GM21423 (cell line): ENCODE results near the gene CAPZB.

Experiments used
- ATAC-seq: cut with Tn5 transposase; IDR thresholded peaks from one replicate; pipeline ENCODE4 v1.9.1; 2021; ENCODE audit warnings: mild to moderate bottlenecking, moderate library complexity; ENCODE audit not compliant: unreplicated experiment

The CAPZB gene

GRCh38 chr1:19336543-19336942, 148.8 kb downstream of the CAPZB start:
- ATAC-seq = no peak

GRCh38 chr1:19333587-19334354, 151.6 kb downstream of the CAPZB start:
- ATAC-seq = no peak

- ATAC-seq = no peak
Measured at GRCh38 chr1:19332832-19333231, 152.5 kb downstream of the CAPZB start.

- no peak for ATAC-seq
Measured at GRCh38 chr1:19331262-19331878, 154.0 kb downstream of the CAPZB start.

- ATAC-seq = no peak
Measured at GRCh38 chr1:19330449-19331135, 154.7 kb downstream of the CAPZB start.

GRCh38 chr1:19329611-19330010, 155.7 kb downstream of the CAPZB start:
- ATAC-seq = no peak

GRCh38 chr1:19329188-19329587, 156.2 kb downstream of the CAPZB start:
- no peak for ATAC-seq

- no peak for ATAC-seq
Measured at GRCh38 chr1:19328486-19328885, 156.9 kb downstream of the CAPZB start.

- no peak for ATAC-seq
Measured at GRCh38 chr1:19327736-19328135, 157.6 kb downstream of the CAPZB start.

- ATAC-seq = no peak
Measured at GRCh38 chr1:19327301-19327700, 158.0 kb downstream of the CAPZB start.

GRCh38 chr1:19326748-19327065, 158.6 kb downstream of the CAPZB start:
- ATAC-seq = no peak

- no peak for ATAC-seq
Measured at GRCh38 chr1:19325958-19326747, 159.2 kb downstream of the CAPZB start.

- ATAC-seq = no peak
Measured at GRCh38 chr1:19325368-19325957, 159.9 kb downstream of the CAPZB start.

- ATAC-seq = no peak
Measured at GRCh38 chr1:19324665-19324990, 160.7 kb downstream of the CAPZB start.

- ATAC-seq = no peak
Measured at GRCh38 chr1:19323987-19324664, 161.2 kb downstream of the CAPZB start.

GRCh38 chr1:19322481-19322880, 162.9 kb downstream of the CAPZB start:
- no peak for ATAC-seq

GRCh38 chr1:19321071-19321470, 164.3 kb downstream of the CAPZB start:
- no peak for ATAC-seq

GRCh38 chr1:19319196-19319595, 166.1 kb downstream of the CAPZB start:
- ATAC-seq = no peak

GRCh38 chr1:19317126-19317910, 168.0 kb downstream of the CAPZB start:
- ATAC-seq = no peak
